Hematopoietic multipotent progenitor cell treated with erythropoietin and hydrocortisone succinate and interleukin-3 and kit ligand, for 4 days (in vitro differentiated cells): ENCODE data around the gene RNF214.
"Not testable (repeated sequence)": the region's sequence is repeated elsewhere in the genome, so short reads cannot be mapped to it uniquely, and the experiment has no call there.

ENCODE experiments used
- DNase-seq: peaks from one replicate; pipeline ENCODE4 v3.0.0-alpha.2; 2015

The RNF214 gene

GRCh38 chr11:117319214-117319840, 86.9 kb downstream of the RNF214 start:
- no peak for DNase-seq

GRCh38 chr11:117327255-117327566, 94.7 kb downstream of the RNF214 start:
- not testable (repeated sequence) for DNase-seq

GRCh38 chr11:117327567-117328374, 95.3 kb downstream of the RNF214 start, which contains the start of gene CEP164:
CEP164 (plus strand) TSS chr11:117327854; CDS start chr11:117338587, 10,733 bp downstream.
- peak; percentile 99 for DNase-seq

- DNase-seq = peak; percentile 56
These were observed 96.0 kb downstream of the RNF214 start for GRCh38 chr11:117328375-117329010.

GRCh38 chr11:117332843-117333242, 100.4 kb downstream of the RNF214 start:
- DNase-seq = no peak

GRCh38 chr11:117333917-117334316, 101.4 kb downstream of the RNF214 start:
- DNase-seq = no peak

GRCh38 chr11:117334896-117335295, 102.4 kb downstream of the RNF214 start:
- DNase-seq = no peak

GRCh38 chr11:117335399-117335798, 102.9 kb downstream of the RNF214 start:
- no peak for DNase-seq
